GM12878 (cell line): Measurements from ENCODE around the gene INTS13. TPM values are rescaled to one million over a fixed set of nuclear protein-coding genes. Genes with fewer than 3 reads are reported as not detected.

Source experiments
- ATAC-seq: fragments of 200-7000 bp; cut with Tn5 transposase; 3 replicates; pipeline ENCODE4 v1.9.1; 2020; ENCODE audit warnings: mild to moderate bottlenecking, moderate library complexity
- BruUV-seq: library from RNA; stranded (reverse); fragments of 400-500 nt; replicated peaks from 2 replicates; lab custom pipeline; 2021; lab: Mats Ljungman, UMichigan
- CTCF ChIA-PET: fragments of 300-600 bp; sonication (Branson Sonifier 250); formaldehyde crosslinking; extraction: SDS; loops from one replicate; lab custom pipeline; 2021; ENCODE audit warnings: inconsistent platforms; lab: Yijun Ruan, JAX
- POLR2A ChIA-PET: fragments of 350-600 bp; formaldehyde crosslinking; extraction: SDS; loops from one replicate; lab custom pipeline; 2021; ENCODE audit warnings: inconsistent platforms; lab: Charles Lee
- RAD21 ChIA-PET: fragments of 300-600 bp; sonication (Branson Sonifier 250); formaldehyde crosslinking; loops from one replicate; lab custom pipeline; 2023; ENCODE audit warnings: antibody characterized with exemption; ENCODE audit not compliant: unreplicated experiment; lab: Charles Lee
- SMC1A ChIA-PET: fragments of 300-600 bp; sonication (Branson Sonifier 250); formaldehyde crosslinking; loops from one replicate; lab custom pipeline; 2023; ENCODE audit not compliant: unreplicated experiment, uncharacterized antibody; lab: Charles Lee
- DNase-seq: peaks from one replicate; pipeline ENCODE4 v3.0.0-alpha.2; 2011; ENCODE audit warnings: low read depth, low spot score
- FAIRE-seq: peaks from 3 replicates; lab custom pipeline; 2011; peaks lifted over from hg19 to GRCh38; lab: Jason Lieb, UNC
- H2AFZ ChIP-seq: 2 replicates; pipeline ENCODE4 v1.6.0; 2011; ENCODE audit warnings: low read depth, low read length, control low read depth; ENCODE audit not compliant: control insufficient read depth
- H3K27ac ChIP-seq: 2 replicates; pipeline ENCODE4 v1.5.1; 2011; ENCODE audit warnings: control low read depth; ENCODE audit not compliant: control insufficient read depth, insufficient read depth
- H3K27me3 ChIP-seq, 2 experiments: replicated peaks in 1 of 2; 2 replicates each; pipeline versions ENCODE4 v1.6.0 to v1.6.1; 2011; ENCODE audit warnings: low read length in 1 of 2; ENCODE audit not compliant: control insufficient read depth in 2 of 2, insufficient read depth in 2 of 2
- H3K36me3 ChIP-seq, 2 experiments: 2 replicates each; pipeline ENCODE4 v1.5.1; 2011; ENCODE audit warnings: low read length in 1 of 2; ENCODE audit not compliant: control insufficient read depth in 2 of 2, insufficient read depth in 2 of 2
- H3K4me1 ChIP-seq: 2 replicates; pipeline ENCODE4 v1.6.1; 2011; ENCODE audit warnings: mild to moderate bottlenecking, low read length, moderate library complexity, mixed read lengths; ENCODE audit not compliant: control insufficient read depth, insufficient read depth
- H3K4me2 ChIP-seq: 2 replicates; pipeline ENCODE4 v1.6.0; 2011; ENCODE audit warnings: control low read depth; ENCODE audit not compliant: control insufficient read depth, insufficient read depth
- H3K4me3 ChIP-seq: fragments of 200-600 bp; sonication (generic); 2 replicates; pipeline ENCODE4 v1.5.1; 2016
- H3K79me2 ChIP-seq: 2 replicates; pipeline ENCODE4 v1.6.0; 2011; ENCODE audit warnings: low read length; ENCODE audit not compliant: control insufficient read depth, insufficient read depth
- H3K9ac ChIP-seq: 2 replicates; pipeline ENCODE4 v1.8.0; 2011; ENCODE audit warnings: low read length, control low read depth, mixed read lengths; ENCODE audit not compliant: control insufficient read depth, insufficient read depth
- H3K9me3 ChIP-seq: replicated peaks from 3 replicates; pipeline ENCODE4 v1.5.1; 2011; ENCODE audit warnings: mild to moderate bottlenecking, low read length; ENCODE audit not compliant: control insufficient read depth, insufficient read depth
- H4K20me1 ChIP-seq: 2 replicates; pipeline ENCODE4 v1.6.0; 2011; ENCODE audit not compliant: control insufficient read depth, insufficient read depth
- CBX5 ChIP-seq: sonication (generic); IDR thresholded peaks from 2 replicates; pipeline ENCODE4 v1.6.1; 2016; ENCODE audit warnings: low read depth, moderate library complexity, mild to moderate bottlenecking, inconsistent platforms
- CHD1 ChIP-seq: IDR thresholded peaks from 2 replicates; pipeline ENCODE4 v1.6.1; 2012; ENCODE audit warnings: low read depth, low read length, improper control_type of control experiment
- DPF2 ChIP-seq: fragments of 450-650 bp; IDR thresholded peaks from 2 replicates; pipeline ENCODE4 v1.6.1; 2017; ENCODE audit warnings: mild to moderate bottlenecking
- ETV6 ChIP-seq, 2 experiments: fragments of 450-650 bp in 1 of 2; IDR thresholded peaks in 1 of 2; conservative IDR thresholded peaks in 1 of 2; 2 replicates each; pipeline ENCODE4 v1.6.1; 2014; ENCODE audit warnings: antibody characterized with exemption in 1 of 2, borderline replicate concordance in 1 of 2, low read depth in 1 of 2, mild to moderate bottlenecking in 1 of 2, moderate library complexity in 1 of 2
- FOXM1 ChIP-seq: IDR thresholded peaks from 2 replicates; pipeline ENCODE4 v1.6.1; 2012; ENCODE audit warnings: low read depth, mild to moderate bottlenecking, inconsistent platforms, low read length, moderate library complexity
- HDGF ChIP-seq: fragments of 450-650 bp; IDR thresholded peaks from 2 replicates; pipeline ENCODE4 v1.6.1; 2016; ENCODE audit warnings: antibody characterized with exemption
- JUND ChIP-seq: IDR thresholded peaks from 2 replicates; pipeline ENCODE4 v1.6.1; 2012; ENCODE audit warnings: low read depth, mild to moderate bottlenecking, low read length, improper control_type of control experiment, moderate library complexity
- NFYA ChIP-seq: IDR thresholded peaks from 2 replicates; pipeline ENCODE4 v1.6.1; 2011; ENCODE audit warnings: low read depth, mild to moderate bottlenecking, low read length, improper control_type of control experiment, borderline replicate concordance
- NR2C1 ChIP-seq: fragments of 450-650 bp; IDR thresholded peaks from 2 replicates; pipeline ENCODE4 v1.6.1; 2017; ENCODE audit warnings: antibody characterized with exemption, mild to moderate bottlenecking, moderate library complexity
- RELA ChIP-seq: fragments of 450-650 bp; IDR thresholded peaks from 2 replicates; pipeline ENCODE4 v1.8.0; 2014; ENCODE audit warnings: borderline replicate concordance; ENCODE audit not compliant: partially characterized antibody
- SMARCA5 ChIP-seq: fragments of 450-650 bp; IDR thresholded peaks from 2 replicates; pipeline ENCODE4 v1.6.1; 2017; ENCODE audit warnings: mild to moderate bottlenecking
- SMC3 ChIP-seq: IDR thresholded peaks from 2 replicates; pipeline ENCODE4 v1.6.1; 2011; ENCODE audit warnings: low read length, improper control_type of control experiment, borderline replicate concordance
- STAT1 ChIP-seq: fragments of 450-650 bp; conservative IDR thresholded peaks from 2 replicates; pipeline ENCODE4 v1.6.1; 2014; ENCODE audit warnings: antibody characterized with exemption, mild to moderate bottlenecking
- STAT3 ChIP-seq: IDR thresholded peaks from 2 replicates; pipeline ENCODE4 v1.6.1; 2011; ENCODE audit warnings: low read depth, low read length, improper control_type of control experiment
- SUPT20H ChIP-seq: IDR thresholded peaks from 2 replicates; pipeline ENCODE4 v1.6.1; 2011; ENCODE audit warnings: low read depth, mild to moderate bottlenecking, low read length, moderate library complexity, borderline replicate concordance; ENCODE audit not compliant: control insufficient read depth
- ZBTB11 ChIP-seq: fragments of 450-650 bp; formaldehyde crosslinking; IDR thresholded peaks from 2 replicates; pipeline ENCODE4 v1.5.0; 2022; ENCODE audit warnings: mild to moderate bottlenecking, missing genetic modification characterization
- ZSCAN29 ChIP-seq: fragments of 450-650 bp; IDR thresholded peaks from 2 replicates; pipeline ENCODE4 v1.6.1; 2017; ENCODE audit warnings: mild to moderate bottlenecking, moderate library complexity
- WGBS: methylation state at CpG from one replicate; pipeline ENCODE4 v1.1.6; 2016; ENCODE audit warnings: low lambda C conversion rate; ENCODE audit not compliant: insufficient replicate concordance, insufficient coverage; ENCODE audit errors: missing lambda C conversion rate; 5-methylcytosine and 5-hydroxymethylcytosine counted together
- in situ Hi-C: fragments of 300-500 bp; cut with MboI; formaldehyde crosslinking; loops from 9 replicates; pipeline ENCODE4 v1.14.3; 2018; ENCODE audit warnings: mixed read lengths
- intact Hi-C: fragments of 100-400 bp; cut with micrococcal nuclease; formaldehyde crosslinking; loops from one replicate; pipeline ENCODE4 v1.14.2; 2022; ENCODE audit not compliant: unreplicated experiment
- polyA plus RNA-seq, 11 experiments: library from polyadenylated mRNA; depleted of rRNA in 4 of 11; unstranded in 6 of 11; stranded (reverse) in 5 of 11; fragments of >200 nt; fragmentation: Nextera tagmentation in 4 of 11; fragmentation: Illumina TruSeq in 1 of 11; extraction: Ambion mirVana in 4 of 11; extraction: Trizol in 1 of 11; gene quantifications; 1 replicate in 1 of 11; 2 replicates in 10 of 11; pipeline versions ENCODE4 v1.2.1 to v1.2.3, GENCODE V29; 2011 to 2016; ENCODE audit warnings: inconsistent platforms in 2 of 11, missing spikeins in 2 of 11, low read depth in 1 of 11
- total RNA-seq, 4 experiments: library from RNA; depleted of rRNA in 3 of 4; stranded (reverse); fragments of >200 nt in 3 of 4; fragmentation: Illumina TruSeq in 1 of 4; extraction: Trizol in 1 of 4; gene quantifications; 2 replicates each; pipeline versions ENCODE4 v1.2.1 to v1.2.3, GENCODE V29; 2013 to 2021
- TF ChIP-seq, protein P1 (sequence below): IDR thresholded peaks from 2 replicates; pipeline ENCODE4 v1.6.1; 2011; ENCODE audit warnings: low read depth, low read length, improper control_type of control experiment, borderline replicate concordance
- TF ChIP-seq, protein P2 (sequence below): IDR thresholded peaks from 2 replicates; pipeline ENCODE4 v1.6.1; 2011; ENCODE audit warnings: borderline replicate concordance, low read depth, mild to moderate bottlenecking, moderate library complexity, mixed read lengths, low read length; ENCODE audit not compliant: insufficient read depth; ENCODE audit errors: extremely low read length

INTS13 gene
- total and polyA plus RNA-seq, 10 of the 15 experiments (the other 5 are each of a cell fraction or from before 2014, with no cell fraction given) = 33.4 to 72.0 (median 59.9) TPM

GRCh38 chr12:26971963-26972362 is 34.2 kb upstream of the INTS13 start (continued):
- no peak for TF ChIP-seq ZBTB11
- peak; percentile 63; the same call in 1 of the 2 replicates for TF ChIP-seq DPF2
- no peak for TF ChIP-seq ZSCAN29
- TF ChIP-seq NR2C1 = no peak
- peak; percentile 45; the same call in 1 of the 2 replicates for TF ChIP-seq FOXM1
- no peak for TF ChIP-seq ETV6 (conservative IDR thresholded peaks at IDR 0.05 in 1 of 2, IDR thresholded peaks at IDR 0.05 in 1 of 2; ENCODE audit: borderline replicate concordance in 1 of 2, low read depth in 1 of 2)
- no peak for TF ChIP-seq STAT1

DNA sequence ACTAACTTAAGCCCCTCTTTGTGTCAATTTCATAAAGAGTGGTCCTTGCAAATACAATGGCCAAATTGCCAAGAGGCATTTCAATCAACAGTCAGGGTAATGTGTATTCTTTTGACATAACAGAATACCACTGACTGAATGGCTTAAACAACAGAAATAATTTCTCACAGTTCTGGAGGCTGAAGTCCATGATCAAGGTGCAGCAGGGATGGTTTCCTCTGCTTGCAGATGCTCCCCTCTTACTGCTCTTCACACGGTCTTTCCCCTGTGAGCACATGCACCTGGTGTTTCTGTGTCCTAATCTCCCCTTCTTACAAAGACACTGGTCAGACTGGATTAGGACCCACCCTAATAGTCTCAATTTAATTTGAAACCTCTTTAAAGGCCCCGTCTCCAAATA is 32.4 kb upstream of the INTS13 start:
- no peak overlapping the region for H3K4me3 ChIP-seq
- FAIRE-seq (no peak), DNase-seq (no peak), ATAC-seq (no peak)
- intact Hi-C loops = no loop called here
- ChIA-PET CTCF (no interaction called here), SMC1A (interaction anchor here (2.5 kb wide), 1 partner anchor 31 kb away, joined by 13 read pairs; the partner anchor contains the start of gene FGFR1OP2), POLR2A (no interaction called here), RAD21 (no interaction called here)
- peaks cover 7% of the 10 kb centered on the region for H3K4me1 ChIP-seq
- peaks cover 4 to 15% of the 10 kb centered on the region in 2 experiments for H3K36me3 ChIP-seq
- H3K9ac ChIP-seq = no peak overlapping the region
- no peaks in the 10 kb centered on the region for H4K20me1 ChIP-seq
- H2AFZ ChIP-seq = no peak overlapping the region
- H3K9me3 ChIP-seq = no peaks in the 10 kb centered on the region
- H3K27me3 ChIP-seq = no peaks in the 10 kb centered on the region
- no peak overlapping the region for H3K27ac ChIP-seq
- in situ Hi-C loops = no loop called here
- BruUV-seq = no TSS peak
- no peak overlapping the region for H3K4me2 ChIP-seq
- no peaks in the 10 kb centered on the region for H3K79me2 ChIP-seq
- 100% methylated on average over 2 of the region's 2 CpGs for WGBS
- TF ChIP-seq SMARCA5 (no peak), SMC3 (no peak), SUPT20H (no peak), CBX5 (no peak), CHD1 (no peak), STAT3 (no peak), HDGF (no peak), JUND (no peak), RELA (no peak), NFYA (no peak)
- TF ChIP-seq, protein P1, sequence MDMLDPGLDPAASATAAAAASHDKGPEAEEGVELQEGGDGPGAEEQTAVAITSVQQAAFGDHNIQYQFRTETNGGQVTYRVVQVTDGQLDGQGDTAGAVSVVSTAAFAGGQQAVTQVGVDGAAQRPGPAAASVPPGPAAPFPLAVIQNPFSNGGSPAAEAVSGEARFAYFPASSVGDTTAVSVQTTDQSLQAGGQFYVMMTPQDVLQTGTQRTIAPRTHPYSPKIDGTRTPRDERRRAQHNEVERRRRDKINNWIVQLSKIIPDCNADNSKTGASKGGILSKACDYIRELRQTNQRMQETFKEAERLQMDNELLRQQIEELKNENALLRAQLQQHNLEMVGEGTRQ = no peak
- TF ChIP-seq, protein P2, sequence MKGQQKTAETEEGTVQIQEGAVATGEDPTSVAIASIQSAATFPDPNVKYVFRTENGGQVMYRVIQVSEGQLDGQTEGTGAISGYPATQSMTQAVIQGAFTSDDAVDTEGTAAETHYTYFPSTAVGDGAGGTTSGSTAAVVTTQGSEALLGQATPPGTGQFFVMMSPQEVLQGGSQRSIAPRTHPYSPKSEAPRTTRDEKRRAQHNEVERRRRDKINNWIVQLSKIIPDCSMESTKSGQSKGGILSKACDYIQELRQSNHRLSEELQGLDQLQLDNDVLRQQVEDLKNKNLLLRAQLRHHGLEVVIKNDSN = no peak
